ENCODE data around the gene PPP1R3G. TPM values are rescaled to one million over a fixed set of nuclear protein-coding genes. Genes with fewer than 3 reads are reported as not detected.

Gene PPP1R3G
- polyA plus RNA-seq, 1 donor (not counting 4 experiments of a cell fraction or from before 2014, with no cell fraction given) = 0.01 TPM

DNA sequence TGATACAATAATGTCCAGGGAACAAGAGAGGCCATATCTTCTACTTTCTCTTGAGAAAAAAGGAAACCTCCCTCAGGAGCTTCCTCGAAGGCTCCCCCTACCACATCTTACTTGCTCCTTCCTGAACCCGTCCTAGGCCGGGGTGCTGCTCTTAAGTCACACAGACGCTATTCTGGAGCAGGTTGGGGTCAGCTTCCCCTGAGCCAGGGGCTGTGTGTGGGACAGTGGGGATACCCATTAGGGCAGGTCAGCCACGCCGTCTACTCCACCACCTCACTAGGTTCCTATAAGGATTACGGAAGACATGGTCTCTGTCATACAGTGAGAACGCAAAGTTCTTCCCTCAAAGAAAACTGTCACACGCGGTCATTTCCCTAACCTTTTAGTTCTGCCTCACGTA, 8.2 kb upstream of the PPP1R3G start:
- TF ChIP-seq EZH2 (IDR thresholded peaks at IDR 0.05; ENCODE audit: low read length) (no peak), CTCF (optimal IDR thresholded peaks at IDR 0.05 in 1 of 3, IDR thresholded peaks at IDR 0.05 in 1 of 3, conservative IDR thresholded peaks at IDR 0.05 in 1 of 3; ENCODE audit: extremely low read depth in 1 of 3, insufficient read depth in 2 of 3, low read length in 3 of 3) (no peak)
- Histone ChIP-seq H3K36me3 (ENCODE audit: control insufficient read depth in 2 of 2, extremely low read depth in 1 of 2, insufficient read depth in 2 of 2, low read length in 2 of 2) (no peaks in the 10 kb centered on the region), H3K4me3 (ENCODE audit: control insufficient read depth in 2 of 3, extremely low read depth in 1 of 3, insufficient read depth in 2 of 3, low read depth in 1 of 3, low read length in 3 of 3) (no peak overlapping the region), H4K20me1 (ENCODE audit: control insufficient read depth, extremely low read depth, insufficient read depth, low read length) (no peaks in the 10 kb centered on the region), H3K79me2 (ENCODE audit: control insufficient read depth, insufficient read depth, low read length) (no peaks in the 10 kb centered on the region), H3K9me3 (ENCODE audit: control insufficient read depth, low read depth, low read length) (no peaks in the 10 kb centered on the region), H3K27me3 (ENCODE audit: control insufficient read depth, extremely low read depth, insufficient read depth, low read length) (no peaks in the 10 kb centered on the region), H3K27ac (ENCODE audit: control insufficient read depth, insufficient read depth, low read length) (no peak overlapping the region), H3K4me2 (ENCODE audit: control insufficient read depth, extremely low read depth, insufficient read depth, low read depth, low read length) (no peak overlapping the region), H3K9ac (ENCODE audit: control insufficient read depth, extremely low read depth, insufficient read depth, low read length) (no peak overlapping the region), H3K4me1 (ENCODE audit: control insufficient read depth, extremely low read depth, insufficient read depth, low read length) (peaks cover 6% of the 10 kb centered on the region), H2AFZ (ENCODE audit: control insufficient read depth, low read length) (no peak overlapping the region), H3K9me1 (ENCODE audit: control insufficient read depth, extremely low read depth, insufficient read depth, low read length) (no peaks in the 10 kb centered on the region)
- dilution Hi-C loops (cut with MboI; ENCODE audit: extremely low pct_ligation_motif_present, low sequenced_read_pairs) = no loop called here
- DNase-seq (ENCODE audit: low read depth, low spot score) (no peak), FAIRE-seq (no peak)

DNA sequence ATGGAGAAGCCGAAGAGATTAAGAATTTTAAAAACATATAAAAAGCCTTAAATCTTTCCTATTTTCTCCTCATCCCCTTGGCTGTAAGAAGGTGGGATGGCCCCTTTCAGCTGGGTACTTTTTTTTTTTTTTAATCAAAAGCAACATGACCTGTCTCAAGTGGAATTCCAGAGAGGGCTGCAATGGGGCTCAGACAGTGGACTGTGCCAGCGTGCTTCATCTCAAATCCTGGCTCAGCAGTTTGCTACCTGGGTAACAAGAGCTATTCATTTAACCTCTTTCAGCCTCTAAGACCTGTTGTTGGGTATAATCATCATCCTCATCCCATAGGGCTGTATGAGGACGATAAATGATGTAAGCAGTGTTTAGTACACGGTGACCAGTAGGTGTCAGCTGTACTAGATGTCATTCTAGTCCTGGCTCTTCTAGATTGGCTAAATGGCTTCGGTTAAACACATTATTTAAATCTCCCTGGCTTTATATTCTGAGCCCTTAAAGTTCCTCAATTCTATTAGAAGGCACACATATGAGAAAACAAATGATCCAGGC, 6.9 kb upstream of the PPP1R3G start:
- no peak overlapping the region for H3K4me3 ChIP-seq (ENCODE audit: control insufficient read depth in 2 of 3, extremely low read depth in 1 of 3, insufficient read depth in 2 of 3, low read depth in 1 of 3, low read length in 3 of 3)
- no peak overlapping the region for H3K4me2 ChIP-seq (ENCODE audit: control insufficient read depth, extremely low read depth, insufficient read depth, low read depth, low read length)
- DNase-seq (ENCODE audit: low read depth, low spot score) (no peak), FAIRE-seq (no peak)
- no peak overlapping the region for H3K27ac ChIP-seq (ENCODE audit: control insufficient read depth, insufficient read depth, low read length)
- H3K9me1 ChIP-seq (ENCODE audit: control insufficient read depth, extremely low read depth, insufficient read depth, low read length) = no peaks in the 10 kb centered on the region
- H4K20me1 ChIP-seq (ENCODE audit: control insufficient read depth, extremely low read depth, insufficient read depth, low read length) = no peaks in the 10 kb centered on the region
- dilution Hi-C loops (cut with MboI; ENCODE audit: extremely low pct_ligation_motif_present, low sequenced_read_pairs) = no loop called here
- no peaks in the 10 kb centered on the region for H3K79me2 ChIP-seq (ENCODE audit: control insufficient read depth, insufficient read depth, low read length)
- no peaks in the 10 kb centered on the region for H3K9me3 ChIP-seq (ENCODE audit: control insufficient read depth, low read depth, low read length)
- H2AFZ ChIP-seq (ENCODE audit: control insufficient read depth, low read length) = no peak overlapping the region
- peaks cover 18% of the 10 kb centered on the region for H3K4me1 ChIP-seq (ENCODE audit: control insufficient read depth, extremely low read depth, insufficient read depth, low read length)
- no peaks in the 10 kb centered on the region for H3K27me3 ChIP-seq (ENCODE audit: control insufficient read depth, extremely low read depth, insufficient read depth, low read length)
- H3K36me3 ChIP-seq (ENCODE audit: control insufficient read depth in 2 of 2, extremely low read depth in 1 of 2, insufficient read depth in 2 of 2, low read length in 2 of 2) = no peaks in the 10 kb centered on the region
- TF ChIP-seq EZH2 (IDR thresholded peaks at IDR 0.05; ENCODE audit: low read length) = no peak
- TF ChIP-seq CTCF (optimal IDR thresholded peaks at IDR 0.05 in 1 of 3, IDR thresholded peaks at IDR 0.05 in 1 of 3, conservative IDR thresholded peaks at IDR 0.05 in 1 of 3; ENCODE audit: extremely low read depth in 1 of 3, insufficient read depth in 2 of 3, low read length in 3 of 3) = no peak
- no peak overlapping the region for H3K9ac ChIP-seq (ENCODE audit: control insufficient read depth, extremely low read depth, insufficient read depth, low read length)

All from keratinocyte (primary cell).